GM12865 (cell line): ENCODE data around the gene SECTM1.
A peak's percentile ranks its signal among the peaks of the same experiment; 100 is the strongest.

Source experiments
- DNase-seq: peaks from one replicate; pipeline ENCODE4 v3.0.0; 2010; ENCODE audit warnings: low read depth
- H3K4me3 ChIP-seq: 2 replicates; pipeline ENCODE4 v1.5.1; 2011; ENCODE audit warnings: mild to moderate bottlenecking, low read depth, low read length, control low read depth
- TF ChIP-seq, protein P1 (sequence below): IDR thresholded peaks from 2 replicates; pipeline ENCODE4 v1.5.1; 2011; ENCODE audit warnings: low read length, control low read depth, low read depth, inconsistent platforms; ENCODE audit not compliant: insufficient read depth; ENCODE audit errors: missing control alignments

Gene SECTM1

DNA sequence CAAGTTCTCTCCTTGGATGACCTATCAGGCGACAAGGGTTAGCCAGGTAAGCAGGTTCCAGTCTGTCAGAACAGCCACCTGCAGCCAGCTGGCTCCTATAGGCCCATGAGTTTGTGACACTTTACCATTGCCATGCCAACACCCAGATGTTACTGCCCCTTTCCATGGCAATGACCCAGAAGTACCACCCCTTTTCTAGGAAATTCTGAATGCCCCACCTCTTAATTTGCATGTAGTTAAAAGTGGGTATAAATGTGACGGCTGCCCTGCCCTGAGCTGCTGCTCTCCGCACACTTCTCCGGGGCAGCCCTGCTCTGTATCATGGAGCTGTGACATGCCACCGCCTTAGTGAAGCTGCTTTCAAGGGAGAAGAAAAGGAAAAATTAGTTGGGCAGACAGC, 10.0 kb upstream of the SECTM1 start:
- DNase-seq: no peak
- TF ChIP-seq, protein P1, sequence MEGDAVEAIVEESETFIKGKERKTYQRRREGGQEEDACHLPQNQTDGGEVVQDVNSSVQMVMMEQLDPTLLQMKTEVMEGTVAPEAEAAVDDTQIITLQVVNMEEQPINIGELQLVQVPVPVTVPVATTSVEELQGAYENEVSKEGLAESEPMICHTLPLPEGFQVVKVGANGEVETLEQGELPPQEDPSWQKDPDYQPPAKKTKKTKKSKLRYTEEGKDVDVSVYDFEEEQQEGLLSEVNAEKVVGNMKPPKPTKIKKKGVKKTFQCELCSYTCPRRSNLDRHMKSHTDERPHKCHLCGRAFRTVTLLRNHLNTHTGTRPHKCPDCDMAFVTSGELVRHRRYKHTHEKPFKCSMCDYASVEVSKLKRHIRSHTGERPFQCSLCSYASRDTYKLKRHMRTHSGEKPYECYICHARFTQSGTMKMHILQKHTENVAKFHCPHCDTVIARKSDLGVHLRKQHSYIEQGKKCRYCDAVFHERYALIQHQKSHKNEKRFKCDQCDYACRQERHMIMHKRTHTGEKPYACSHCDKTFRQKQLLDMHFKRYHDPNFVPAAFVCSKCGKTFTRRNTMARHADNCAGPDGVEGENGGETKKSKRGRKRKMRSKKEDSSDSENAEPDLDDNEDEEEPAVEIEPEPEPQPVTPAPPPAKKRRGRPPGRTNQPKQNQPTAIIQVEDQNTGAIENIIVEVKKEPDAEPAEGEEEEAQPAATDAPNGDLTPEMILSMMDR: no peak
- H3K4me3 ChIP-seq: no peak overlapping the region

DNA sequence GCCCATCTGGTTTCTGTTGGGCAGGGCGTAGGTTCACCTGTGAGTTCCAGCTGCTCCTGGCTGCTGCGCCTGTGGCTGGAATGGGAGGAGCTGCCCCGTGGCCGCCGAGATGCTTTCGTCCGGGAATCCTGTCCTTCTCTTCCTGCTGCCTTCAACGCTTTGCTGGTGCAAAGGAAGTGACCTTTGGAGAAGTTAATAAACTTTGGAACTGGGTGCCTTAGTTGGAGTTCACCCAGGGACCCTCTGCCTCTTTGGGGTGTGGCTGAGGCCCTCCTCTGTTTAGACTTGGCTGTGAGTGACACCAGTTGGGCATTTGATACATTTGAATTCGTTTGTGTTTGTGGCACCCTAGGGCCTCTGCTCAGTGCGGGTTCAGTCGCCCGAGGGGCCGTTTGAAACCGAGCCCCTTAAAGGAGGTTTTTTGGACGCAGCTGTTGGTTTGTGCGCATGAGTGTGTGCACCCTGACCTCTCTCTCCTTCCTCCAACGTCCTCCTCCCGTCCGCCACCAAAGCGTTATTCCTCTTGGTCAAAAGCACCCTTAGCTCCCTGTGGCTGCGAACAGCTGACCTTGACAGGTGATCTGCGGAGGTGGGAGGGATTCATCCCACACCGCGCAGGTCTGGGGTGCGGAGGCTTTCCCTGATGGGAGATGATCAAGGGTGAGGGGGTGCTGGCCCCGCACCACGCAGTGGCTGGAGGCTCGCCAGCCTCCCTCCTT, 9.0 kb upstream of the SECTM1 start:
- H3K4me3 ChIP-seq: no peak overlapping the region
- TF ChIP-seq, protein P1: no peak
- no peak for DNase-seq

DNA sequence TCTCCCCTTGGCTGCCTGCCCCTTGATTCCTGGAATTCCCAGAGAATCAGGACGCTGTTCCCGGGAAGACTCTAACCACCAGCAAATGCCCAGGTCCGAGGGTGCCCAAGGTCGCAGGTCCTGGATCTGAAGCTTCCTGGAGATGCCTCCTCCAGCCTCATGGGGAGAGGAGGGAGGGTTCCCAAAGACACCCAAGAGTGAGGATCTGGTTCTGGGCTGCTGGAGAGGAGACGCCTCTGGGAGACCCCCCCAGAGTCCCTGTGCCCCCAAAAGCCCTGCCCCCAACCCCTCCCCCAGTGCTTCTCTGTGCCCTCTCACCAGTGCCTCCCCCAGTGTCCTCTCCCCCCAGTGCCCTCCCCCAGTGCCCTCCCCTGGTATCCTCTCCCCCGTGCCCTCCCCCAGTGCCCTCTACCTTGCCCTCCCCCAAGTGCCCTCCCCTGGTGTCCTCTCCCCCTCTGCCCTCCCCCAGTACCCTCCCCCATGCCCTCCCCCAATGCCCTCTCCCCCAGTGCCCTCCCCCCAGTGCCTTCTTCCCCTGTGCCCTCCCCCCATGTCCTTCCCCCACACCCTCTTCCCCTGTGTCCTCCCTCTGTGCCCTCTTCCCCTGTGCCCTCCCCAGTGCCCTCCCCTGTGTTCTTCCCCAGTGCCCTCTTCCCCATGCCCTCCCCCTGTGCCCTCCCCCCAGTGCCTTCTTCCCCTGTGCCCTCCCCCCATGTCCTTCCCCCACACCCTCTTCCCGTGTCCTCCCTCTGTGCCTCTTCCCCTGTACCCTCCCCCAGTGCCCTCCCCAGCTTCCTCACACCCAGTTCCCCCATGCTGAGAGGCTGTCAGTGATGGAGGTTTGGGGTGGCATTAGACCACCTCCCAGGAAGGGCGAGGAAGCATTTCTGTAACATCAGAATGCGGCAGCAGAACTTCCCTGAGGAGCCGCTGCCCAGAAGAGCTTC, 6.3 kb upstream of the SECTM1 start:
- TF ChIP-seq, protein P1: no peak
- DNase-seq: no peak
- H3K4me3 ChIP-seq: no peak overlapping the region

DNA sequence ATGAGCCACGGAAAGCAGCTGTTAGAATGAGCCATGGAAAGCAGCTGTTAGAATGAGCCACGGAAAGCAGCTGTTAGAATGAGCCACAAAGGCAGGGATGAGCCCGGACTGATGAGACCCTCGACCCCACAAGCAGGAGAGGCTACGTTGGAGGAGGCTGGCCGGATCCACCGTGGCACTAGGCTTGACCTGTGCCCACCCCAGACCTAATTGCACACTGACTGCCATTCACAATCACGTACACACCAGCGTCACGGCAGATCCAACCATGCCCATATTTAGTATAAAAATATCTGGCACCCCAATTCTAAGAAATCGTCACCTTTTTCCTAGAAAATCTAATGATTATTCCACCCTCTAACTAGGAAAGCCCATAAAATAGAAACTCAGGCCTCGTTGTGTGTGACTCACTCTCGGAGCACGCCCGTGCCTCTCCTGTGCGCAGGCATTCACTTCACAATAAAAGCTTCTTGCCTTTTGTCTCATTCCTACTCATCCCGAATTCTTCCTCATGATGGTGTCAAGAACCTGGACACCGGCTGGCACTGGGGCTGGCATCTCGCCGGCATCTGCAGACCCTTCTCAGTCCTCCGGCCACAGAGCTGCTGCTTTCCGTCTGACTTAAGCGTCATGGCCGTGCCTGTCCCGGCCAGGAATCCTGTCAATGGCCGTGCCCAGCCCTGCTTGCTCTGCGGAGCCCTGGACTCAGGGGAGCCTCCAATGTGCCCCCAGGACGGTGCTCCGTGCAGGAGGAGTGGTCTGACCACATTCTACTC, 5.5 kb upstream of the SECTM1 start:
- no peak overlapping the region for H3K4me3 ChIP-seq
- TF ChIP-seq, protein P1: no peak
- DNase-seq: no peak

DNA sequence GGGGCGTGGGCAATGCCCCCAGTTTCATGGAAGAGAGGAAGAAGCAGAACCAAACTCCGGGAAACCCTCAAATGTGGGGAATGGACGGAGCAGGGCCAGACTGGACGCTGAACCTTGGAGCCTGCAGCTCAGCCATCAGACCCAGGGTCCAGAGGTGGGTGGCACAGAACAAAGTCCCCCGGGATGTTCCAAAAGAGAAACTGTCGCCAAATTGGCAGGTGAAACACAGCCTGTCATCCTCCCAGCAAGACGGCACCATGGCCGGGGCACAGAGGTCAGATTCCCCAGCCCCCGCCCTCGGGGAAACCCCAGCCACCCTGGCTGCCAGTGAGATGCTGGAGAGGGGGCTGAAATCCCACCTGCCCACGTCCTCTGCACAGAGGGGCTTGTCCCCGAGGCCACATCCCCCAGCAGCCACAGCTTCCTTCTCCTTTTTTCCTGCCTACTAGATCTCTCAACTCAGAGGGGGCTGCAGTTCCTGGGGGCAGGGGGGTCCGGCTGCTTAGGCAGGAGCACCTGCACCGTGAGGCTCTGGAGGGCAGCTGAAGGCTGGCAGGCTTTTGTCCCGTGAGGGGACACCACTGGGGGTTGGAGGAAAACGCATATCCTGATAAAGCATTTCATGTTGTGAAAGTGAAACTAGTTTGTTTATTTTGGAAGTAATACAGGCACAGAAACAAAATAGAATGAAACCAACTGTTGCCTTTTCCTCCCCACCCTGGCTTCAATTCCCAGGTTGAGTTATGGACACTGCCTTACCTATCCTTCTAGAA, 1.2 kb upstream of the SECTM1 start:
- DNase-seq: no peak
- H3K4me3 ChIP-seq: peak overlapping the region; percentile 5
- TF ChIP-seq, protein P1: no peak

DNA sequence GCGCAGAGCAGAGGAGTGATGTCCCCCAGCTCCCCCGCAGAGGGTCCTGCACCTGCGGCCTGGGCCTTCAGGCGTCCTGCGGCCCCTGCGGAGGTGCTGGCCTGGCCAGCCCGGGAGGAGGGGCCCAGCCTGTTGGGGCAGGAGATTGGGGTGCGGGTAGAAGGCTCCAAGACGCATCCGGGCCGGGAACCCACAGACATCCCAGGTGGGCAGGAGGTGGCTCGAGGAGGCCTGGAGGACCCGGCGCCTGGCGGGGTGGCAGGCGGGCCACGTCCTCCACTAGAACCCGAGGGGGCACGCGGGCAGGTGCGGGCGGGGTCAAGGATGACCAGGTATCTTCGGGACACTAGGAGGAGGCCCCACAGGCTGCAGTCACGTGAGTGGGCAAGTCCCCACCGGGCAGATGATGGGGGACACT, 647 bp upstream of the SECTM1 start:
- no peak overlapping the region for H3K4me3 ChIP-seq
- TF ChIP-seq, protein P1: no peak
- no peak for DNase-seq
